Measurements from ENCODE around the gene SEPTIN1. TPM values are rescaled to one million over a fixed set of nuclear protein-coding genes. Genes with fewer than 3 reads are reported as not detected.

The SEPTIN1 gene
- polyA plus RNA-seq, 1 of the 3 experiments (the other 2 are of a cell fraction): 0.25 TPM

DNA sequence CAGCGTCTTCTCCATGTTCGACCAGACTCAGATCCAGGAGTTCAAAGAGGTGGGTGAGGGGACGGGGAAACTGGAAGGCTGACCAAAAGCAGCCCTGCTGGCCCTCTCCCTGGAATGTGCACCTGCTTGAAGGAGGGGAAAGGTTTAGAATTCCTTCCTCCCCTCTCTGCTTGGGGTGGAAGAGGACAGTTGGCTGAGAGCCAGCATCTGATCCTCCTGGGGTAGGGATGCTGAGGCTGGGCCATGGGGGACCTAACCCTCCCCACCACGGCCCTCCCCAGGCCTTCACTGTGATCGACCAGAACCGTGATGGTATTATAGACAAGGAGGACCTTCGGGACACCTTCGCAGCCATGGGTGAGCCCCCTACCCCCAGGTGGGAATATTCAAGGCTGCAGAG lies 6.5 kb downstream of the SEPTIN1 start:
- WGBS (ENCODE audit: low lambda C conversion rate): 94% methylated on average over 8 of the region's 8 CpGs
- Histone ChIP-seq H3K9me2 (no peaks in the 10 kb centered on the region), H3K27ac (ENCODE audit: low read depth in 2 of 2, low read length in 1 of 2) (no peak overlapping the region; a peak in 1 of 4 replicates), H4K20me1 (ENCODE audit: insufficient read depth) (peaks cover 12% of the 10 kb centered on the region; the same call in 1 of the 2 replicates), H3K79me2 (ENCODE audit: insufficient read depth) (peaks cover 15% of the 10 kb centered on the region; the same call in 1 of the 2 replicates), H2AFZ (ENCODE audit: low read depth) (no peak overlapping the region), H3K4me2 (no peak overlapping the region), H3K36me3 (replicated peaks in 1 of 2; ENCODE audit: control insufficient read depth in 1 of 2, insufficient read depth in 2 of 2, low read length in 1 of 2) (peaks cover 0 to 6% of the 10 kb centered on the region in 2 experiments), H3K4me1 (ENCODE audit: control insufficient read depth in 1 of 2, insufficient read depth in 2 of 2, low read depth in 1 of 2, low read length in 1 of 2) (peaks cover 10 to 25% of the 10 kb centered on the region in 2 experiments; a peak in 3 of 4 replicates), H3K9ac (no peak overlapping the region), H3F3A (replicated peaks; ENCODE audit: insufficient read depth) (peaks cover 19% of the 10 kb centered on the region), H3K27me3 (ENCODE audit: insufficient read depth) (no peaks in the 10 kb centered on the region), H3K4me3 (ENCODE audit: low read depth in 2 of 2, low read length in 1 of 2) (no peak overlapping the region), H3K9me3 (no peaks in the 10 kb centered on the region)
- ChIA-PET CTCF (interaction anchor here (2.0 kb wide), 1 partner anchor 33 kb away, joined by 11 read pairs; no protein-coding TSS in a partner anchor), POLR2A (no interaction called here)
- no peak for TF ChIP-seq RFX5 (IDR thresholded peaks at IDR 0.05; ENCODE audit: low read length)
- TF ChIP-seq YY1 (IDR thresholded peaks at IDR 0.05; ENCODE audit: low read depth): no peak
- no peak for TF ChIP-seq RAD21 (IDR thresholded peaks at IDR 0.05; ENCODE audit: low read length)
- no peak for TF ChIP-seq ELF1 (IDR thresholded peaks at IDR 0.05)
- TF ChIP-seq SIN3A (IDR thresholded peaks at IDR 0.05; ENCODE audit: borderline replicate concordance, low read depth, low read length): no peak
- no peak for TF ChIP-seq MXI1 (IDR thresholded peaks at IDR 0.05; ENCODE audit: low read depth, low read length)
- TF ChIP-seq, protein P1, sequence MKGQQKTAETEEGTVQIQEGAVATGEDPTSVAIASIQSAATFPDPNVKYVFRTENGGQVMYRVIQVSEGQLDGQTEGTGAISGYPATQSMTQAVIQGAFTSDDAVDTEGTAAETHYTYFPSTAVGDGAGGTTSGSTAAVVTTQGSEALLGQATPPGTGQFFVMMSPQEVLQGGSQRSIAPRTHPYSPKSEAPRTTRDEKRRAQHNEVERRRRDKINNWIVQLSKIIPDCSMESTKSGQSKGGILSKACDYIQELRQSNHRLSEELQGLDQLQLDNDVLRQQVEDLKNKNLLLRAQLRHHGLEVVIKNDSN (IDR thresholded peaks at IDR 0.05; ENCODE audit: borderline replicate concordance, low read depth): no peak
- DNase-seq: no peak

DNA sequence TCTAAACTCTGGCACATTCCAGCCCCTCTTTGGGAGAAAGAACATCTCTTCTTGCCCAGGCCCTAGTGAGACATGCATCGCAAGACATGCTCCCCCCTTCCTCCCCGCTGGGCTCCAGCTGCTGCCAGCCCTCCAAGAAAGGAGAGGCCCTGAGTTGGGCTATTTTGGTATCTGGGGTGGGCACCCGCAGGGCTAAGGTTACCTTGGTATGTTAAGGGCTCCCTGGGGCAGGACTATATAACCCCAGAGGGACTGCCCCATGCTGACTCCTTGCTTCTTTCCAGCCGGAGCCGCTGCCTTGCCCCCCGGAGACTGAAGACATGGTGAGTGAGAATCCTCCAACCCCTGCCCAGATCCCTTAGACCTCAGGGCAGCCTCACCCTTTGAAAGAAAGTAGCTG lies 7.8 kb downstream of the SEPTIN1 start, which contains the start of gene MYL11:
MYL11 (plus strand) TSS at position 265 of the 400 bp plus-strand sequence; CDS start at position 321, 56 bp downstream.
- no peak for TF ChIP-seq RFX5 (IDR thresholded peaks at IDR 0.05; ENCODE audit: low read length)
- TF ChIP-seq RXRA (IDR thresholded peaks at IDR 0.05; ENCODE audit: borderline replicate concordance, low read depth): no peak
- TF ChIP-seq, protein P2, sequence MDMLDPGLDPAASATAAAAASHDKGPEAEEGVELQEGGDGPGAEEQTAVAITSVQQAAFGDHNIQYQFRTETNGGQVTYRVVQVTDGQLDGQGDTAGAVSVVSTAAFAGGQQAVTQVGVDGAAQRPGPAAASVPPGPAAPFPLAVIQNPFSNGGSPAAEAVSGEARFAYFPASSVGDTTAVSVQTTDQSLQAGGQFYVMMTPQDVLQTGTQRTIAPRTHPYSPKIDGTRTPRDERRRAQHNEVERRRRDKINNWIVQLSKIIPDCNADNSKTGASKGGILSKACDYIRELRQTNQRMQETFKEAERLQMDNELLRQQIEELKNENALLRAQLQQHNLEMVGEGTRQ (IDR thresholded peaks at IDR 0.05; ENCODE audit: borderline replicate concordance, low read depth, low read length): no peak
- no peak for TF ChIP-seq GABPA (IDR thresholded peaks at IDR 0.05; ENCODE audit: low read depth)
- TF ChIP-seq FOSL2 (IDR thresholded peaks at IDR 0.05; ENCODE audit: borderline replicate concordance, low read depth): no peak
- no peak for TF ChIP-seq GATA2 (CRISPR knock-in tag; IDR thresholded peaks at IDR 0.05)
- TF ChIP-seq SIN3A (IDR thresholded peaks at IDR 0.05; ENCODE audit: borderline replicate concordance, low read depth, low read length): no peak
- TF ChIP-seq, protein P3, sequence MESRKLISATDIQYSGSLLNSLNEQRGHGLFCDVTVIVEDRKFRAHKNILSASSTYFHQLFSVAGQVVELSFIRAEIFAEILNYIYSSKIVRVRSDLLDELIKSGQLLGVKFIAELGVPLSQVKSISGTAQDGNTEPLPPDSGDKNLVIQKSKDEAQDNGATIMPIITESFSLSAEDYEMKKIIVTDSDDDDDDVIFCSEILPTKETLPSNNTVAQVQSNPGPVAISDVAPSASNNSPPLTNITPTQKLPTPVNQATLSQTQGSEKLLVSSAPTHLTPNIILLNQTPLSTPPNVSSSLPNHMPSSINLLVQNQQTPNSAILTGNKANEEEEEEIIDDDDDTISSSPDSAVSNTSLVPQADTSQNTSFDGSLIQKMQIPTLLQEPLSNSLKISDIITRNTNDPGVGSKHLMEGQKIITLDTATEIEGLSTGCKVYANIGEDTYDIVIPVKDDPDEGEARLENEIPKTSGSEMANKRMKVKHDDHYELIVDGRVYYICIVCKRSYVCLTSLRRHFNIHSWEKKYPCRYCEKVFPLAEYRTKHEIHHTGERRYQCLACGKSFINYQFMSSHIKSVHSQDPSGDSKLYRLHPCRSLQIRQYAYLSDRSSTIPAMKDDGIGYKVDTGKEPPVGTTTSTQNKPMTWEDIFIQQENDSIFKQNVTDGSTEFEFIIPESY (IDR thresholded peaks at IDR 0.05; ENCODE audit: borderline replicate concordance, low read depth): no peak
- TF ChIP-seq, protein P4, sequence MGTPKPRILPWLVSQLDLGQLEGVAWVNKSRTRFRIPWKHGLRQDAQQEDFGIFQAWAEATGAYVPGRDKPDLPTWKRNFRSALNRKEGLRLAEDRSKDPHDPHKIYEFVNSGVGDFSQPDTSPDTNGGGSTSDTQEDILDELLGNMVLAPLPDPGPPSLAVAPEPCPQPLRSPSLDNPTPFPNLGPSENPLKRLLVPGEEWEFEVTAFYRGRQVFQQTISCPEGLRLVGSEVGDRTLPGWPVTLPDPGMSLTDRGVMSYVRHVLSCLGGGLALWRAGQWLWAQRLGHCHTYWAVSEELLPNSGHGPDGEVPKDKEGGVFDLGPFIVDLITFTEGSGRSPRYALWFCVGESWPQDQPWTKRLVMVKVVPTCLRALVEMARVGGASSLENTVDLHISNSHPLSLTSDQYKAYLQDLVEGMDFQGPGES (IDR thresholded peaks at IDR 0.05; ENCODE audit: low read depth, low read length): no peak
- TF ChIP-seq MEF2A (IDR thresholded peaks at IDR 0.05; ENCODE audit: borderline replicate concordance, low read depth): no peak
- TF ChIP-seq TAF1 (IDR thresholded peaks at IDR 0.05; ENCODE audit: borderline replicate concordance, low read depth, low read length): no peak
- TF ChIP-seq POLR2AphosphoS5 (IDR thresholded peaks at IDR 0.05; ENCODE audit: low read depth, low read length): no peak
- TF ChIP-seq CHD2 (IDR thresholded peaks at IDR 0.05; ENCODE audit: low read length, partially characterized antibody): no peak
- TF ChIP-seq, protein P5, sequence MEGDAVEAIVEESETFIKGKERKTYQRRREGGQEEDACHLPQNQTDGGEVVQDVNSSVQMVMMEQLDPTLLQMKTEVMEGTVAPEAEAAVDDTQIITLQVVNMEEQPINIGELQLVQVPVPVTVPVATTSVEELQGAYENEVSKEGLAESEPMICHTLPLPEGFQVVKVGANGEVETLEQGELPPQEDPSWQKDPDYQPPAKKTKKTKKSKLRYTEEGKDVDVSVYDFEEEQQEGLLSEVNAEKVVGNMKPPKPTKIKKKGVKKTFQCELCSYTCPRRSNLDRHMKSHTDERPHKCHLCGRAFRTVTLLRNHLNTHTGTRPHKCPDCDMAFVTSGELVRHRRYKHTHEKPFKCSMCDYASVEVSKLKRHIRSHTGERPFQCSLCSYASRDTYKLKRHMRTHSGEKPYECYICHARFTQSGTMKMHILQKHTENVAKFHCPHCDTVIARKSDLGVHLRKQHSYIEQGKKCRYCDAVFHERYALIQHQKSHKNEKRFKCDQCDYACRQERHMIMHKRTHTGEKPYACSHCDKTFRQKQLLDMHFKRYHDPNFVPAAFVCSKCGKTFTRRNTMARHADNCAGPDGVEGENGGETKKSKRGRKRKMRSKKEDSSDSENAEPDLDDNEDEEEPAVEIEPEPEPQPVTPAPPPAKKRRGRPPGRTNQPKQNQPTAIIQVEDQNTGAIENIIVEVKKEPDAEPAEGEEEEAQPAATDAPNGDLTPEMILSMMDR (IDR thresholded peaks at IDR 0.05): no peak
- no peak for TF ChIP-seq EP300 (IDR thresholded peaks at IDR 0.05; ENCODE audit: borderline replicate concordance in 1 of 2, low read depth in 1 of 2, low read length in 1 of 2)
- no peak for TF ChIP-seq SMC3 (IDR thresholded peaks at IDR 0.05; ENCODE audit: low read depth, low read length)
- no peak for TF ChIP-seq NRF1 (IDR thresholded peaks at IDR 0.05; ENCODE audit: low read depth, low read length)
- Histone ChIP-seq H3K27me3 (ENCODE audit: insufficient read depth) (no peaks in the 10 kb centered on the region), H3K4me2 (no peak within 1 kb of the TSS), H3K4me1 (ENCODE audit: control insufficient read depth in 1 of 2, insufficient read depth in 2 of 2, low read depth in 1 of 2, low read length in 1 of 2) (peaks cover 10 to 25% of the 10 kb centered on the region in 2 experiments; a peak in 3 of 4 replicates), H4K20me1 (ENCODE audit: insufficient read depth) (peaks cover 4% of the 10 kb centered on the region), H3K9me2 (no peaks in the 10 kb centered on the region), H3K9me3 (no peaks in the 10 kb centered on the region), H3K79me2 (ENCODE audit: insufficient read depth) (peaks cover 10% of the 10 kb centered on the region), H2AFZ (ENCODE audit: low read depth) (no peak within 1 kb of the TSS), H3K9ac (no peak within 1 kb of the TSS), H3K36me3 (replicated peaks in 1 of 2; ENCODE audit: control insufficient read depth in 1 of 2, insufficient read depth in 2 of 2, low read length in 1 of 2) (no peaks in the 10 kb centered on the region), H3K27ac (ENCODE audit: low read depth in 2 of 2, low read length in 1 of 2) (no peak within 1 kb of the TSS), H3F3A (replicated peaks; ENCODE audit: insufficient read depth) (peaks cover 11% of the 10 kb centered on the region), H3K4me3 (ENCODE audit: low read depth in 2 of 2, low read length in 1 of 2) (no peak within 1 kb of the TSS)
- 83% methylated on average over 2 of the region's 6 CpGs for WGBS (ENCODE audit: low lambda C conversion rate)
- CTCF ChIA-PET: no interaction called here
- POLR2A ChIA-PET: no interaction called here
- no peak for DNase-seq

All from SK-N-SH (cell line).